ENCODE measurements around the gene FFAR3.
"Not testable (repeated sequence)": the region's sequence is repeated elsewhere in the genome, so short reads cannot be mapped to it uniquely, and the experiment has no call there.

The FFAR3 gene

GRCh38 chr19:35378356-35378755 is 20.1 kb downstream of the FFAR3 start:
- DNase-seq, result no peak

- DNase-seq, result not testable (repeated sequence)
These were observed 21.3 kb downstream of the FFAR3 start for GRCh38 chr19:35379545-35379944.

- DNase-seq, result no peak
These were observed 21.7 kb downstream of the FFAR3 start for GRCh38 chr19:35379992-35380391.

GRCh38 chr19:35380450-35381124 is 22.3 kb downstream of the FFAR3 start:
- no peak for DNase-seq

- DNase-seq, result no peak
These were observed 23.1 kb downstream of the FFAR3 start for GRCh38 chr19:35381318-35381717.

- no peak for DNase-seq
These were observed 23.7 kb downstream of the FFAR3 start for GRCh38 chr19:35381926-35382325.

GRCh38 chr19:35383536-35383935 is 25.3 kb downstream of the FFAR3 start:
- no peak for DNase-seq

DNA sequence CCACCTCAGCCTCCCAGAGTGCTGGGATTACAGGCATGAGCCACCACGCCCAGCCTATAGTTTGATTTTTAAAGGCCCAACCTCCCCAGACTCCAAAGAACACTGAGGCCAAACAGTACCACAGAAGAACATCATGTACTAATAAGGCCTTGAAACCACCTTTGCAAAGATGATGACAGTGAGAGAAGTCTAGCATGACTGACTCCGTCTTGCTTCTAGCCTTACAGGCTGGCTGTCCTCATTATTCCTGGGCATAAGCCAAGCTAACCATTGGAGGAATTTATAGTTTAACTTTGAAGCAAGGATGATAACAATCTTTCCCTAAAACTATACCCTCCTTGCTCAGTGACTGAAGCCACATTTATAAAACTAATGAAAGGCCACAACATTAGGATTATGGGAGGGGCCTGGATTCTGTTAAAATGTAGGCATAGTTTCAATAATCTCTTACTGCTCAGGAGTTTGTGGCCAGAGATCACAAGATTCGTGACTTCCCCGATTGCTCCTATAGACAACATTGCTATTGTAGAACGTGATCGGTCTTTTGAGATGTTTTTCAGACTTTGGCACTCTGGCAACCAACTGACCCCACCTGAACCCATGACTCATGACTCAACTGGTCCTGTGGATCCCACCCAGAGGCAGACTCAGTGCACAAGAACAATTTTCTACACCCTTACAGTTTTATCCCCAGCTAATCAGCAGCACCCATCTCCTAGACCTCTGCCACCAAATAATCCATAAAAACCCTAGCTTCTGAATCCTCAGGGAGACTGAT is 30.2 kb downstream of the FFAR3 start:
- no peak for DNase-seq

GRCh38 chr19:35389192-35389861 is 31.1 kb downstream of the FFAR3 start:
- no peak for DNase-seq

DNA sequence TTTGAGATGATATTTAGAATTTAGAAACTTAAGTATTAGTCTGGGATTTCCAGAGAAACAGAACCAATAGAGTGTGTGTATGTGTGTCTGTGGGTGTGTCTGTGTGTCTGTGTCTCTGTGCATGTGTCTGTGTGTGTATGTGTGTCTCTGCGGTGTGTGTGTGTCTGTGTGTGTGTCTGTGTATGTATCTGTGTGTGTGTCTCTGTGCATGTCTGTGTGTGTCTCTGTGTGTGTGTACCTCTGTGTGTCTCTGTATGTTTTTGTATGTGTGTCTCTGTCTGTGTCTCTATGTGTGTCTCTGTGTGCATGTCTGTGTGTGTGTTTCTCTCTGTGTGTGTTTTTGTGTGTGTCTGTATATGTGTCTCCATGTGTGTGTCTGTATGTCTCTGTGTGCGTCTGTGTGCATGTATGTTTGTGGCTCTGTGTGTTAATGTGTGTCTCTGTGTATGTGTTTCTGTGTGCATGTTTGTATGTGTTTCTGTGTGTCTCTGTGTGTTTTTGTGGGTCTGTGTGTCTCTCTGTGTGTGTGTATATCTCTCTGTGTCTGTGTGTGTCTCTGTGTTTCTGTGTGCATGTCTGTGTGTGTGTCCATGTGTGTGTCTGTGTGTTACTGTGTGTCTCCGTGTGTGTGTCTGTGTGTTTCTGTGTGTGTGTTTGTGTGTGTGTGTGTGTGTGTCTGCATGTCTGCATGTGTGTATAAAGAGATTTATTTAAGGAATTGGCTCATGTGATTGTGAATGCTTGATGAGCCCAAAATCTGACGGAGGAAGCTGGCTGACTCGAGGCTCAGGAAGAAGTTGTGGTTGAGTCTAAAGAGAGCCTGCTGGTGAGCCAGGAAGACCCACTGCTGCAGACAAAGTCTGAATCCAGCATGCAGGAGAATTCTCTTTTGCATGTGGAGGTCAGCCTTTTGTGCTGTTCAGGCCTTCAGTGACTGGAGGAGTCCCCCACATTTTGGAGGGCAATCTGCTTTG is 34.8 kb downstream of the FFAR3 start:
- DNase-seq, result no peak

GRCh38 chr19:35395382-35396199 is 37.3 kb downstream of the FFAR3 start:
- DNase-seq, result no peak

DNA sequence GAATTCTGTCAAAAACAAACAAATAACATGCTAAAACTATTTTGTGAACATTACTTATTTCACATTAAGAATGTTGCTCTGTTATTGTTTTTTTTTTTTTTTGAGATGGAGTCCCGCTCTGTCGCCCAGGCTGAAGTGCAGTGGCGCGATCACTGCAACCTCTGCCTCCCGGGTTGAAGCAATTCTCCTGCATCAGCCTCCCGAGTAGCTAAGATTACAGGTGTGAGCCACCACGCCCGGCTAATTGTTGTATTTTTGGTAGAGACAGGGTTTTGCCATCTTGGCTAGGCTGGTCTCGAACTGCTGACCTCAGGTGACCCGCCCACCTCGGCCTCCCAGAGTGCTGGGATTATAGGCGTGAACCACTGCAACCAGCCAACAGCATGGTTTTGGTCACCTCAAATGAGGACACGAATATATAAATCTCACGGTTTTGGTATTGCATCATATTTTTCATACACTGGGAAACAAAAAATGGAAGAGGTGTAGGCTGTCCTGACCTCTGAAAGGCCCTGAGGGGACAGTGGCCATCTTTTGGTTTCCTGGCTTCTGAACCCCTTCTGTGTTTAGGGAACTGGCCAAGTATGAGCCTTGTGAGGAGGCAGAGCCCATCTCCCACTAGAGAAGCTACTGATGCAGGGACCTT is 38.1 kb downstream of the FFAR3 start:
- no peak for DNase-seq

- no peak for DNase-seq
These were observed 38.8 kb downstream of the FFAR3 start for GRCh38 chr19:35397064-35397463.

DNA sequence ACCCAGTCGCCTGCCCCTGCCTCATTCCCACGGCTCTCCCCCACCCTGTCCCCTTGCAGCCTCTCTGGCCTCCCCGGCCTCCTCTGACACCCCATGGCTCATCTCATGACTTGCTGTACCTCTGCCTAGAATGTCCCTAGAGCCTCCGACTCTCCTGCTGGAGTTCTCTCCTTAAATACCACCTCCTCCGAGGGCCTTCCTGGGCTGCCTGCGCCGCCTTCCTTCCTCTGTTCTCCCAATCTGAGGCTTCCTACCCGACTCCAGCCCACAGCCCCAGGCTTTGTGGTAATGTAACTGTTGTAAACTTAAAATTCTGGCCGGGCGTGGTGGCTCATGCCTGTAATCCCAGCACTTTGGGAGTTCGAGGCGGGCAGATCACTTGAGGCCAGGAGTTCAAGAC is 40.3 kb downstream of the FFAR3 start:
- DNase-seq, result no peak

DNA sequence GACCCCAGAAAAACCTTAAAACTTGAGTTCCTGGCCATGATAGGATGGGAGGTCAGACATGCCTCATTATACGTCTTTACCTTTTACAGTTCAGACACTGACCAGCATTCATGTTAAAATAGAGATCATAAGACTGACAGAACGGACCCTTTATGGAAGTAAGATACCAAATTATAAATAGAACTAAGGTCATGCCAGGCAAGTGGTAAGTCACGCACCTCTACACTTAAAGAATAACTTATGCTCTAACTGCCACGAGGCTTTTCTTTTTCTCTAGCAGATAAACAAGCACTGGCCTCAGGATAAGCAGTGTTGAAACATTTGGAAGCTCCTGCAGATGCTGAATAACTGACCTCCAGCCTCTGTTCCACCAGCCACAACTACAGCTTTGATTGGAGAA is 41.0 kb downstream of the FFAR3 start:
- no peak for DNase-seq

DNA sequence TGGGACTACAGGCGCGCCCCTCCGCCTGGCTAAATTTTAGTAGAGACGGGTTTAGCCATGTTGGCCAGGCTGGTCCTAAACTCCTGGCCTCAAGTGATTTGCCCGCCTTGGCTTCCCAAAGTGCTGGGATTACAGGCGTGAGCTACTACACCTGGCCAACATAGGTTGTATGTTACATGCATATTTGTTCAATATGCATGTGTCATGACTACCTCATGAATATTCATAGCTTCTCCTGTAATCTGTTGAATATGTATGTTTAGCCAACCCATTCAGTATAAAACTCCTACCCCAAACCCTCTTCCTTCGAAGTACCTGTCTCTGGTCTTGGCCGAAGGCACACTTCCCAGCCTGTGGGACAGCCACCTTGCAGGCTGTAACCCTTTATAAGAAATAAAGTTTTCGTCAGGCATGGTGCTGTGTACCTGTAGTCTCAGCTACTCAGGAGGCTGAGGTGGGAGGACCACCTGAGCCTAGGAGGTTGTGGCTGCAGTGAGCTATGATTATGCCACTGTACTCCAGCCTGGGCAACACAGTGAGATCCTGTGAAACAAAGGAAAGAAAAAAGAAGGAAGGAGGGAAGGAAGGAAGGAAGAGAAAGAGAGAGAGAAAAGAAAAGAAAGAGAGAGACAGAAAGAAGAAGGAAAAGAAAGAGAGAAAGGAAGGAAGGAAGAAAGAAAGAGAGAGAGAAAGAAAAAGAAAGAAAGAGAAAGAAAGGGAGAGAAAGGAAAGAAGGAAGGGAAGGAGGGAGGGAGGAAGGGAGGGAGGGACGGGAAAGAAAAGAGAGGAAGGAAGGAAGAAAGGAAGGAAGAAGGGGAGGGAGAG is 41.9 kb downstream of the FFAR3 start:
- DNase-seq, result no peak

DNA sequence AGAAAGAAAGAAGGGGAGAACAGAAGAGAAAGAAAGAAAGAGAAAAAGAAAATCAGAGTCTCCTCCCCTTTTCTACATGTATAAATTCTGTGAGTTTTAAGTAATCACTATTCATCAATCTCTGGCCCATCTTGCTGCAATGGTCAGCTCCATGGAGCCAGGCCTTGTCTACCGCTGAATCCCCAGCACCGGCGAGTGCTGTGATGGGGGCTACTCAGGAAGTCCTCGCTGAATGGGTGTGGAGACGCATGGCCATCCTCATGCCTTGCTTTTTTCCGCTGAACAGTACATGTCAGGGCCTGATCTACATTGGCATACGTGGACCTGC is 42.5 kb downstream of the FFAR3 start:
- no peak for DNase-seq

DNA sequence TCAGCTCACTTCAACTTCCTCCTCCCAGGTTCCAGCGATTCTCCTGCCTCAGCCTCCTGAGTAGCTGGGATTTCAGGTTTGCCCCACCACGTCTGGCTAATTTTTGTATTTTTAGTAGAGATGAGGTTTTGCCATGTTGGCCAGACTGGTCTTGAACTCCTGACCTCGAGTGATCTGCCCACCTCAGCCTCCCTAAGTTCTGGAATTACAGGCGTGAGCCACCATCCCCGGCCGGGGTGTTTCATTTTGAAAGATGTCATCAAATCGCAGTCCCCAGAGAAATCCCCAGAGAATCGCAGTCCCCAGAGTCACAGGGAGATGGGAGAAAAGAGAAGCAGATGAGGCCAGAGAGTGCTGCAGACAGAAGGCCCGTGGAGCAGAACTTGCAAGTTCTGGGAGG is 43.2 kb downstream of the FFAR3 start:
- DNase-seq, result not testable (repeated sequence)

- DNase-seq, result no peak
These were observed 45.0 kb downstream of the FFAR3 start for GRCh38 chr19:35403116-35403760.
